Stimulated activated naive CD4-positive, alpha-beta T cell (primary cell): ENCODE measurements around the gene KIF27.
"Not testable (repeated sequence)": the region's sequence is repeated elsewhere in the genome, so short reads cannot be mapped to it uniquely, and the experiment has no call there.

ENCODE experiments used
- DNase-seq, 6 experiments: peaks; one replicate each; lab custom pipeline; 2025; lab: John Stamatoyannopoulos, UW

KIF27 gene

DNA sequence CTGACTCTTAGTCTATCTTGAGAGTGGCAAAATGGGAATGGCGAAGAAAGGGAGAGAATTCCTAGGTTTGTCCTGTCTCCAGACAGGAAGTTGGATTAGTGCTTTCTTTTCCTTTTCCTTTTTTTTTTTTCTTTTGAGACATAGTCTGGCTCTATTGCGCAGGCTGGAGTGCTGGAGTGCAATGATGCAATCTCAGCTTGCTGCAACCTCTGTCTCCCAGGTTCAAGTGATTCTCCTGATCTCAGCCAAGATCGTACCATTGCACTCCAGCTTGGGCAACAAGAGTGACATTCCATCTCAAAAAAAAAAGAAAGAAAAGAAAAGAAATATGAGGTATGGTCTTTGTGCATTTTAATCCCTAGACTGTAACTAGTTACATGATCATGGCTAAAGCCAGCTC is 12.6 kb upstream of the KIF27 start:
- no peak for DNase-seq

DNA sequence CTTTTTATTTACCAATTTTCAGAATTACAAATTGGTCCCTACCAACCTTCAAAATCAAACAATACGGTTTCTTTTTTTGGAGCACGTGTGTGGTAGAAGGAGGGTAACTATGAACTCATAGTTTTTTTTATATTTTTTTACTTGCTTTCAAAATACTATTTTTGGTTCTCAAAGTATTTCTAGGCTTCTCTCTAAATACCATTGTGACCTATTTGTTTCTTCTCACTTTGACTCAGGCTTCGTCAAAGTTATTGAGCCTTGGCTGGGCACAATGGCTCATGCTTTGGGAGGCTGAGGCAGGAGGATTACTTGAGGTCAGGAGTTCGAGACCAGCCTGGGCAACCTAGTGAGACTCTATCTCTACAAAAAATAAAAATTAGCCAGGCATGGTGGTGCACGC is 11.6 kb upstream of the KIF27 start:
- DNase-seq, result no peak

DNA sequence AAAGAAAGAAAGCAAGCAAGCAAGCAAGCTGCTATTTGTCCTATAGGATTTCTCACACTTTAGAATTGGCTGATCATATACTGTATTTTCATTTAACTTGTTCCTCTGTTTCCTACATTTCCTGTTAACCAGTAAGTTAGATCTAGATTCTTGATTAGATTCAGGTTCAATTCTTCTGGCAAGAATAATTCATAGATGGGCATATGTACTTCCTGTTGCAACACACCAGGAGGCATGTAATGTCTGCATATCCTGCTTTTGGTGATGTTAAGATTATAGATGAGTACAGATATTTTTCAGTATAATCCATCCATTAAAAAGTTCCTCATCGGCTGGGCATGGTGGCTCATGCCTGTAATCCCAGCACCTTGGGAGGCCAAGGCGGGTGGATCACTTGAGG is 10.8 kb upstream of the KIF27 start:
- DNase-seq, result peak in 1 of 6 experiments; percentile 3

DNA sequence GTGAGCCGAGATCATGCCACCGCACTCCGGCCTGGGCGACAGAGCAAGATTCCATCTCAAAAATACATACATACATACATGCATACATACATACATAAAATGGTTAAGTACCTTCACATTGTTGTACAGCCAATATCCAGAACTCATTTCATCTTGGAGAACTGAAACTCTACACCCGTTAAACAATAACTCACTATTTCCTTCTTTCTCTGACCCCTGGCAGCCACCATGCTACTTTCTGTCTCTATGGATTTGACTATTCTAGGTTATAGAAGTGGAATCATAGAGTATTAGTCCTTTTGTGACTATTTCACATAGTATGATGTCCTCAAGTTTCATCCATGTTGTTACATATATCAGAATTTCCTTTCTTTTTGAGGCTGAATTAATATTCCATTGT is 9.6 kb upstream of the KIF27 start:
- no peak for DNase-seq

DNA sequence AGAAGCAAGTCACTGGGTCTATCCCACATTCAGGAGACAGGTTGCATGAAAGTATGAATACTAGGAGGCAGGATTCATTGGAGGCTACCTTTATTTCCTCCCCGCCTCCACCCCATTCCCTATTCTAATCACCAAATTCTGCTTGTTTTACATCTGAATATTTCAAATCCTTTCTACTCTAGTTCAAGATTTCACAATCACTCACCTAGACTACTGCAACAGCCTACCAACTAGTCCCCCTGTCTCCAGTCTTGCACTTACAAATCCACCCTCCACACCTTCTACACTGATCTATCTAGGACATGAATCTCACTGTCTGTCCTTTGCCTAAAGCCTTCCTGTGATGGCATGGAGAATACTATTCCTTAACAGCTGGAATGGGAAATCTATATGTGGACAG is 6.4 kb upstream of the KIF27 start:
- no peak for DNase-seq

DNA sequence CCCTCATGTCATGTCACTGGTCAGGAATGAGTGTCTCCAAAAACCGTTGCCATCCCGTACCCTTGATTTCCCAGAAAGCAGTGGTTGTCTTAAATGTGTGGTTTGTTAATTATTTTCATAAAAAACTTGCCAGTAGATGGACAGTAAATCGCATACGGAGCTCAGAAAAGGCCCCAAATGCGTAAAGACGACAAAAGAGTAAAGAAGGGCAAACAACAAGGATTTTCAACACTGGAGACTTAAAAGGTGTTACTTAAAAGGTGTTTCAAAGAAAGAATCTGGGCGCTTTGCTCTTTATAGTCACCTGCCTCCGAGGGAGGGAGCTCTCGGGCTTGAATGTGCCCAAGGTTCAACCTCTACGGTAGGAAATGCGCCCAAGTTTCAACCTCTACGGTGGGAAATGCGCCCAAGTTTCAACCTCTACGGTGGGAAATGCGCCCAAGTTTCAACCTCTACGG is 734 bp downstream of the KIF27 start:
- DNase-seq, result peak in 5 of 6 experiments; percentile 58 to 89 (median 74)

DNA sequence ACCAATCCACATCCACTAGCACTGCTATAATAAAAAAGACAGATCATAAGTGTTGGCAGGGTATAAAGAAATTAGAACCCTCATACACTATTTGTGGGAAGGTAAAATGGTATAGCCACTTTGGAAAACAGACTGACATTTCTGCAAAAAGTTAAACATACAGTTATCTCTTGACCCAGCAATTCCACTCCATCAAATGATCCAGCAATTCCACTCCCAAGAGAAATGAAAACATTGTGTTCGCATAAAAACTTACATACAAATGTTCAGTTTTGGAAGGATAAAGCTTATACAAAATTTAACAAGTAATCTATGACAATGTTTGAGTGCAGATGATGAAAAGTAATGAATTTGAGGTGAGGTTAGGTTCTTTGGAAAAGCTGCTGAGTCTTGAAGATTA is 2.1 kb downstream of the KIF27 start:
- no peak for DNase-seq

DNA sequence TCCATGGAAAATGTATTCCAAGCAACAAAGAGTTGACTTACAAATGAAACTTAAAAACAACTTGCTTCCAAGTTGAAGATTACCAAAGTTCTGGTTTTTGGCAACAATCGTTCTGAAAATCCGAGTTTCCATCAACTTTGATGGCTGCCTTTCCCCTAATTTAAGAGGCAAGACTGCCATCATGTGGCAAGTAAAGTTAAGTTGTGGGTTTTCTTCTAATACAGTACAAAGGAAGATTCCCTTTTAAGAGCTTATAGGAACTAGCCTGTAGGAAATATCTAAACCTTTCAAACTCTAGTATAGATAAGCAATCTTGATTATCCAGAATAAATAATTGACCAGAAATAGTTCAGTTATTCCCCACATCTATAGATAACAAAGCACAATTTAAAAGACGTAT is 9.0 kb downstream of the KIF27 start:
- peak in 4 of 6 experiments; percentile 5 to 47 (median 20) for DNase-seq

DNA sequence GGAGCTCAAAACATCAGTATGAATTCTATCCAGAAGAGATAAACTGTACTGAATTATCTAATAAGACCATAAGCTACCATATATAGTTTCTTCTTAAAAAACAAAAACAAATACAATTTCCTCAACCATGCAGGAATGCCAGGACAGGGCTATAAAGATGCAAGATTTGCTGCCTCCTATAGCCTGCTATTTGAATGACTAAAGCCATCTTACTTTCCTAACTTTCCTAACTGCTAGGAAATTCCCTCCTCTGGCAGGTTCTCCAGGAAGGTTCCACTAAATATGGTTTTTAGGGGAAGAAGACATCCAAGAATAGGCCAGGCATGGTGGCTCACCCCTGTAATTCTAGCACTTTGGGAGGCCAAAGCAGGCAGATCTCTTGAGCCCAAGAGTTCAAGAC is 15.1 kb downstream of the KIF27 start:
- DNase-seq, result no peak

DNA sequence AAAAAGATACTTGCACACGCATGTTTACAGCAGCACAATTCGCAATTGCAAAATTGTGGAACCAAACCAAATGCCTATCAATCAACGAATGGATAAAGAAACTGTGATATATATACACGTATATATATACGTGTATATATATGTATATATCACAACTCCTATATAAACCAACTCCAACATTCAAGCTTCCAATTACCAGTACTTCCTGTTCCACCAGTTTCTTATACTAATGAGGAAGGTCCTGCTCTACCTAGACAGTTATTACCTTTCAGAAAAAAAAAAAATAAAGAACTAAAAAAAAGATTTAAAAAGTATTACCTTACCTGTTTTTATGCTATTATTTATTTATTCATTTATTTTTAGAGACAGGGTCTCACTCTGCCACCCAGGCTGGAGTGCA is 20.6 kb downstream of the KIF27 start:
- DNase-seq, result not testable (repeated sequence)

DNA sequence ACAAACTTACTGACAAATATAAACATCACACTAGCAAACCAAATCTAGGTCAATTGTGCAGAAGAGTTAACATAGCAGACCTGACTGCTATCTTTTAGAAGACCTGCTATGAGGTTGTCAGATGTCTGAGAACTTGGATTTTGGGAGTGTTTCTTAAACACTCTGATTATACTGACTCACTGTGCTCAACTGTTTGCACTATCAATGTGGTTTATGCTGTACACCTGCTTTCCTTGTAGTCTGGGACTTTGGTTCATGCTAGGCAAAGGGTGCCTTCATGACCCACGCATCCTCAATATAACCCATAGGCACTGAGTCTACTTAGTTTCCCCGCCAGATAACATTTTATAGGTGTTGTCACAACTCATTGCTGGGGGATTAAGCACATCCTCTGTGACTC is 26.9 kb downstream of the KIF27 start:
- DNase-seq, result not testable (repeated sequence)

DNA sequence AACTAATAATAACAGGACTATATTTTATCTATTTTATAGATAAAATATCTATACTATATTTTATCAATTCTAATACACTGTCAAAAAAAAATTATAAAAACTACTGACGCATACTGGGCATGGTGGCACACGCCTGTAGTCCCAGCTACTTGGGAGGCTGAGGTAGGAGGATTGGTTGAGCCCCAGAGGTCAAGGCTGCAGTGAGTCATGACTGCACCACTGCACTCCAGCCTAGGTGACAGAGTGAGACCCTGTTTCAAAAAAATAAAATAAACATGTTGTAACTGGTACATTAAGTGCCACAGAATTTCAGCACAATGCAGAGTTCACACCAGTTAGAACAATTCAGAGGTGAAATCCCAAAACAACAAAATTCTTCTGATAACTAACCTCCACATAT is 34.7 kb downstream of the KIF27 start:
- DNase-seq, result not testable (repeated sequence)

DNA sequence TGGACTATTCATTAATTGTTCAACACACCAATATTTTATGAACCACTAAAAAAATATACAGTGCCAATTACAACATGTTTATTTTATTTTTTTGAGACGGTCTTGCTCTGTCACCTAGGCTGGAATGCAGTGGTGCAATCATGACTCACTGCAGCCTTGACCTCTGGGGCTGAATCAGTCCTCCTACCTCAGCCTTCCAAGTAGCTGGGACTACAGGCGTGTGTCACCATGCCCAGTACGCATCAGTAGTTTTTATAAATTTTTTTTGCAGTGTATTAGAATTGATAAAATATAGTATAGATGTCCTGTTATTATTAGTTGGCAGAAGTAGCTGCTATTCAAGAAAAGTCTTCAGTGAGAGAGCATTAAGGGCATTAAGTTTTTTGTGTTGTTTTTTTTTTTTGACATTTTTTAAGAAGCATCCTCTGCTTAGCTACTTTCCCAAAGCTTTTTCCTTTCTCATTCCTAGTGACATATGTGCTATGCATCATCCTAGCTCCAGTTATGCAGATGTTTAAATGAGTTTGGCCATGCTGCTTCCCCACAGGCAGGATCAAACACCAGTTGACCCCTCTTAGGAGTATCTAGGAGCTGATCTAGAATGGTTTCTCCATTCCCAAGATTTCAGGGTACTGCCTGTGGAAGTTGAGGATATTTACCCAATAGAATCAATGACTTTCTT is 35.5 kb downstream of the KIF27 start:
- DNase-seq, result not testable (repeated sequence)

DNA sequence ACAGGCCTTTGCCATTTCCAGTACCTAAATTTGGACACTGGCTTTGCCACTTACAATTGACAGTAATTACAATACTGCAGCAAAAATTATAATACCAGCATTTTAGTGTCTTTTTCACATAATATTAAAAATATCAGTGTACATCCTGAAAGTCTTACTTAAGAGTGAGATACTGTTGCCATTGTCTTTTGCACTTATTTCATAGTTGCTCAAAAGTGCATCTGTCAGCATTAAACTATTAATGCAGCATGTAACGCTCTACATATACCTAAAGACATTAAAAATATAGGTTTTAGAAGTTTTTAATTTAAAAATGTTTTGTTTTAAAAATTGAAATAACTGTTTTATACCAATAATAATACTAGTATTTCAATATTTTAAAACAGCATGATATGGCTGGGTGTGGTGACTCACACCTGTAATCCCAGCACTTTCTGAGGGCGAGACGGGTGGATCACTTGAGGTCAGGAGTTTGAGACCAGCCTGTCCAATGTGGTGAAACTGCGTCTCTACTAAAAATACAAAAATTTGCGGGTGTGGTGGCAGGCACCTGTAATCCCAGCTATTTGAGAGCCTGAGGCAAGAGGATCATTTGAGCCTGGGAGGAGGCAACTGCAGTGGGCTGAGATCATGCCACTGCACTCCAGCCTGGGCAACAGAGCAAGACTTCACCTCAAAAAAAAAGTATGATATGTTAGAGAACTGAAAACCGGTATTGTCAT is 39.4 kb downstream of the KIF27 start:
- not testable (repeated sequence) for DNase-seq

DNA sequence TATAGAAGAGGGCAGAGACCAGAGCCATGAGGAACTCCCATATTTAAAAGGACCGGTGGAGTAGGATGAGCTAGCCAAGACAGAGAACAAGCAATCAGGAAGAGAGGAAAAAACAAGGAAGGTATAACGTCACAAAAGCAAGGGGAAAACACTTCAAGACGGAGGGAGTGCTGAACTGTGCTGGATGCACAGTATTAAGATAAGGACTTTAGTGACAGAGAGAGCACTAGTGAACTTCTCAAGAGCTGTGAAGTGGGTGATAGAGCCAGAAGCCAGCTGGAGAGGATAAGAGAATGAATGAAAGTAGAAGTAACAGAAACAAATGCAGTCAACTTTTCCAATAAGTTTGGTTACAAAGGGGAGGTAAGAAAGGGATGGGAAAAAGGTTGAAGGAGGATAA is 45.7 kb downstream of the KIF27 start:
- DNase-seq, result not testable (repeated sequence)

DNA sequence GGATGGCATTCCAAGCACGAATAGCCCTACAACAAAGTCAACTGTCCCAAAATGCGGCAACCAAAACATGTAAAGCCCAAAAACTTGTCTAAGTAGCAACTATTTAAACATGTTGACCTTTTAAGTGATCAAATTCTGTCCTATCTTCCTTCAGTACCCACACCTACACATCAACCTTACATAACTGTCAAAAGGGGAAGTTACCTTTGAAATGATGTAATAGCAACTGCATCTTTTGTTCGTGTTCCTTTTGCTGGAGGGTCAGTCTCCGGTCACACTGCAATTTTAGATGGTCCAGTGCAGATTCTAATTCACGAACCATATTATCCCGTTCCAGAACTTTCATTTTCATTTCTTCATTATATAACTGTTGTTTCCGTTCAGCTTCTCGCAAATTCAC is 71.3 kb downstream of the KIF27 start:
- DNase-seq, result not testable (repeated sequence)

DNA sequence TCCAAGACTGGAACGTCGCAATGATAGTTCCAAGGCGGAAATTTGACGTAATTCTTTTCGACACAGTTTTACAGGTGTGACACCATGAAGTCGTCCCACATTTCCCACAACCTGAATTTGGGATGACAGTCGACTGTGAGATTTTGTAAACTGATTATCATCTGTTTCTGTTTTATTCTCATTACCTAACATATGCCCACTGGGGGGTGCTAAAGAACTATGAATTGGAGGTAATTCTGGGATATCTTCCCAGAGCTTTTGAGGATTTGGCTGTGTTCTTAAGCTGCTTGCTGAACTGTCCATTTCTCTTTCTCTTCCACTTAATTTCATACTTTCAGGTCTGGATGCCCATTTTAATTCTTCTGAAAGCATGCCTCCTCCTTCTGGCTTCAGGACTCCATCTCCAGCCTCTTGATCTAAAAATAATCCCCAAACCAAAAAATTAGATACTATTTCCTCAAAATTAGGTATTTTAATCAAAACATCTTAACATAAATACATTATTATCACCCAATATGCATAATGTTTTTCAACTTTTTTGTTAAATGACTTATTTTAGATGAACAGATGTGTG is 84.1 kb downstream of the KIF27 start:
- not testable (repeated sequence) for DNase-seq

DNA sequence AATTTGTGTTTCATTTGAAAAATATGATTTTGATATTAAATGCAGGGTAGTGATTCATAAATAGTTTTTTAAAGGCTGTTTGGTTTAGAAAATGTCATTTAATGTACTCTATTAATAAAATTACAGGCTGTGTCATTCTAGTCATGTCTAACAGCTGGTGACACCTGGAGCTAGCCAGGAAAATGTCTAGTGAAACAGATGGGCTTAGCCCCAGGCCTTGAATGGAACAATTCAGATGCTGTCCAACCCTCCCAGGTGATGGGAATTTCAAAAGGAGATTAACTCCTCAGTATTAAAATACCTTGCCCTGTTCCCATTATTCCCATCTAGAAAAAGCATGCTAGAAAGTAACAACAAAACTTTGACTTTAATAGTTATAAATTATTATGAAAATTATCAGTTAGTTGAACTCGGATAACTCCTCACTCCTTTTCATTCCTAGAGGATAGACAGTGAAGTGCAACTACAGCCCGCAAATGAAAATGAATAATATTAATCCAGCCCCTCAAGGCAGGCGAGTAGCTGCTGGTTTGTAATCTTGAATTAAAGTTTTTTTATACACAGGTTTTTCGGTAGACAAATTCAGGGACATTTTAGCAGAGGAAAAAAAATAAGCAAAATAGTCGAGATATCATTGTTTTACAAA is 90.7 kb downstream of the KIF27 start:
- not testable (repeated sequence) for DNase-seq

DNA sequence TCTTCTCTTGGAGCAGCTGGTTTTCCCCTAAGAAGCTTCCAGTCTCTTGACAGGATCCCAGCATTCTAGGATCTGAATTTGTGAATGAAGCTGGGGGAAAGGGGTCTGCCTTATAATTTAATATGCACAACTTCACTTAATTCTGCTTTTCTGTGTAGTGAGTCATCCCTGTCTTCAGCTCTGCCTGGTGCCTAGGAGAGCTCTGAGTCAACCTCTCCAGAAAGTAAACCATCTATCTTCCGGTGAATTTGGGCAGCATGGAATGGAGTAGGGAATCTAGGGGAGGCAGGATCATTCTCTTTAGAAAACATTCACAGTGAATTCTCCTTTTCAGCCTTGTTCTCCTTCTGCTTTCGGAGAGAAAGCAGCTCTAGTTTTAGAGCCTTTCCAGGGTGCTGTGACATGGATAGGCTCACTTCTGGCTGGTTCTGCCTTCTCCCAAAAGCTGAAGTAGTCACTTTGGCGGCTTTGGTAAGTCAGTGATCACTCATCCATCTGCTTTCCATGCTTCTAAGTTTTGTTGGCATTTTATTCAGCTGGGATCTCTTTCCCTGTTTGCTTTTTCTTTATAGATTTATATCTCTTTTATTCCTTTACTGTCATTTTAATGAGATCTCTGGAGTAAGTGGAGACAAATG is 96.1 kb downstream of the KIF27 start:
- not testable (repeated sequence) for DNase-seq

DNA sequence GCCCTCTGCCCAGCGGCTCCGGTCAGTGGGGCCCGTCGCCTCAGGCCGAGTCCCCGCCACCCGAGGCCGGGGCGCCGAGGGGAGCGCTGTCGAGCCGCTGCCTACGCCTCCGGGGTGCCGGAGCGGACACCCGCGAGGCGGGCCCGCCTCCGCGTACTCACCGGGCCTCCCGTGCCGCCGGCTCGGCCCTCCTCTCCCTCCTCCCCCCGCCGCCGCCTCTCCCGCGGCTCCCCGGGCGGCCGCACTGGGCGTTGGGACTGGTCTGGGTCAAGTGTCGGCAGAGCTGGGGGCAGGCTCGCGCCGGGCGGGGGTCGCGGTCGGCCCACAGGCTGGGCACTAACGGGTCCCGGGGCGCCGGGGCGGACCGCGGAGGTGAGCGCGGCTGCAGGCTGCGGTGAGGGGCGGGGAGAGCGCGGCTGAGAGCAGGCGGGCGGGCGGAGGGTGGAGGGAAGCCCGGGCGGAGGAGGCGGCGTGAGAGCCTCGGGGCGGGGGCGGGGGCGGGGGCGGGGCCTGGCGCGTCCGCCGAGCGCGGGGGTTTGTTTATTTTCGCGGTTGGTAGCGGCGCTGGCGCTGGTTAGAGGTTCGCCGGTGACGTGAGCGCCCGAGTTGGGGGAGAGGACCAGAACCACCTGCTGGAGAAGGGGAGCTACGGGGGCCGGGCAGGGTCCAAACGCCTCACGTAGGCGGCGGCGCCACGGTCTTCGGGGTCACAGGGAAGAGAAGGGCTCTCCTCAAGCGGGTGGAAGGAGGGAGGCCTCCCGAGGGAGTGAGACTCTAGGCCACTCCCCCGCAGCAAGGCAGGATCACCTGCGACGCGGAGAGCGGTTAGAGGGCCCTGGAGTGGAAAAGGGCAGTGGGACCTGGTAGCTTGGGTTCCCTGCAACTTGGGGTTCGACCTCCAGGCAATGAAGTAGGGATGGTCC is 103.6 kb downstream of the KIF27 start, which contains the start of gene GKAP1:
Gene GKAP1 (minus strand): TSS at position 414 of the 923 bp plus-strand sequence. CDS start 11,252 bp downstream, outside the sequence.
- peak; percentile 79 to 91 (median 86) for DNase-seq

DNA sequence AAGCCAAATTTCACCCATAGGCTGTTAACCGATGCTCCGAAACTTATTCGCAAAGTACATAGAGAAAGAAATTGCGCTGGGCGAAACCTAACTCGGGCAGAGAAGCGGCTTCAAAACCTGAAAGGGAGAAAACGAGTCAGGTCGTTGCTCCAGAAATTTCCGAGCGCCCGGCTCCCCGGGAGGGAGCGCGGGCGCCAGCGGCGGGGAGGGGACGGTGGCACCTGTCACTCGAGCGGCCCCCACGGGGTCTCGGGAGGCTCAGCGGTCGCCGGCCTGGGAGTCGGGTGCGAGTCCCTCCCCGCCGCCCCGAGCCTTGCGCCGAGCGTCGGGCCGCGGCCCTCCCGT is 104.2 kb downstream of the KIF27 start:
- peak in 5 of 6 experiments; percentile 31 to 68 (median 56) for DNase-seq
